ENCODE results near the gene NOX4. TPM values are rescaled to one million over a fixed set of nuclear protein-coding genes. Genes with fewer than 3 reads are reported as not detected.
"Not testable (repeated sequence)": the region's sequence is repeated elsewhere in the genome, so short reads cannot be mapped to it uniquely, and the experiment has no call there.

Gene NOX4
- total and polyA plus RNA-seq, 7 experiments from 2014 or later: not detected

- H3K27ac ChIP-seq (ENCODE audit: low read depth, low read length); CTCF ChIA-PET; H3K36me3 ChIP-seq (ENCODE audit: control insufficient read depth in 2 of 3, insufficient read depth in 3 of 3, low read length in 3 of 3); H3K27me3 Mint-ChIP-seq; H3K4me3 ChIP-seq (ENCODE audit: low read length); POLR2A ChIA-PET; H3K4me1 ChIP-seq (ENCODE audit: control insufficient read depth in 2 of 2, insufficient read depth in 2 of 2, low read length in 2 of 2); DNase-seq; H3K27me3 ChIP-seq (ENCODE audit: control insufficient read depth in 2 of 2, insufficient read depth in 2 of 2, low read length in 2 of 2); ATAC-seq; H3K27ac Mint-ChIP-seq; H3K4me1 Mint-ChIP-seq; H3K36me3 Mint-ChIP-seq; intact Hi-C loops (cut with micrococcal nuclease); H3K9me3 ChIP-seq (ENCODE audit: control insufficient read depth in 2 of 3, low read length in 3 of 3); H3K4me3 Mint-ChIP-seq: not testable (repeated sequence)
- H3K9me3 Mint-ChIP-seq: peaks cover 0 to 15% (median 1%) of the 10 kb centered on the region in 11 donors
These were observed 188.1 kb downstream of the NOX4 start for GRCh38 chr11:89303029-89303428.

GRCh38 chr11:89295023-89295422, 196.2 kb downstream of the NOX4 start:
- POLR2A ChIA-PET; H3K27ac ChIP-seq (ENCODE audit: low read depth, low read length); H3K36me3 Mint-ChIP-seq; H3K4me1 ChIP-seq (ENCODE audit: control insufficient read depth in 2 of 2, insufficient read depth in 2 of 2, low read length in 2 of 2); DNase-seq; H3K4me1 Mint-ChIP-seq; ATAC-seq; H3K27ac Mint-ChIP-seq; intact Hi-C loops (cut with micrococcal nuclease); H3K9me3 ChIP-seq (ENCODE audit: control insufficient read depth in 2 of 3, low read length in 3 of 3); H3K4me3 ChIP-seq (ENCODE audit: low read length); H3K36me3 ChIP-seq (ENCODE audit: control insufficient read depth in 2 of 3, insufficient read depth in 3 of 3, low read length in 3 of 3); H3K9me3 Mint-ChIP-seq; H3K4me3 Mint-ChIP-seq; H3K27me3 ChIP-seq (ENCODE audit: control insufficient read depth in 2 of 2, insufficient read depth in 2 of 2, low read length in 2 of 2); CTCF ChIA-PET: not testable (repeated sequence)
- peaks cover 0 to 13% (median 0%) of the 10 kb centered on the region in 5 donors for H3K27me3 Mint-ChIP-seq

- Mint-ChIP-seq H3K27me3 (peaks cover 0 to 13% (median 0%) of the 10 kb centered on the region in 5 donors), H3K4me1 (no peaks in the 10 kb centered on the region), H3K27ac (no peak overlapping the region), H3K4me3 (peak overlapping the region in 1 of 10 donors; percentile 34), H3K36me3 (no peaks in the 10 kb centered on the region), H3K9me3 (peaks cover 0 to 1% (median 0%) of the 10 kb centered on the region in 11 donors)
- Histone ChIP-seq H3K4me1 (ENCODE audit: control insufficient read depth in 2 of 2, insufficient read depth in 2 of 2, low read length in 2 of 2) (no peaks in the 10 kb centered on the region), H3K27me3 (ENCODE audit: control insufficient read depth in 2 of 2, insufficient read depth in 2 of 2, low read length in 2 of 2) (no peaks in the 10 kb centered on the region), H3K4me3 (ENCODE audit: low read length) (no peak overlapping the region), H3K36me3 (ENCODE audit: control insufficient read depth in 2 of 3, insufficient read depth in 3 of 3, low read length in 3 of 3) (no peaks in the 10 kb centered on the region), H3K27ac (ENCODE audit: low read depth, low read length) (no peak overlapping the region), H3K9me3 (ENCODE audit: control insufficient read depth in 2 of 3, low read length in 3 of 3) (no peaks in the 10 kb centered on the region)
- CTCF ChIA-PET: no interaction called here
- intact Hi-C loops (cut with micrococcal nuclease): no loop called here
- DNase-seq (no peak), ATAC-seq (no peak)
- POLR2A ChIA-PET: no interaction called here
These were observed 197.1 kb downstream of the NOX4 start for GRCh38 chr11:89293965-89294679.

GRCh38 chr11:89288004-89288403, 203.2 kb downstream of the NOX4 start:
- H3K4me1 ChIP-seq (ENCODE audit: control insufficient read depth in 2 of 2, insufficient read depth in 2 of 2, low read length in 2 of 2); H3K9me3 Mint-ChIP-seq; H3K36me3 ChIP-seq (ENCODE audit: control insufficient read depth in 2 of 3, insufficient read depth in 3 of 3, low read length in 3 of 3); DNase-seq; H3K4me3 ChIP-seq (ENCODE audit: low read length); intact Hi-C loops (cut with micrococcal nuclease); H3K27ac Mint-ChIP-seq; H3K9me3 ChIP-seq (ENCODE audit: control insufficient read depth in 2 of 3, low read length in 3 of 3); H3K27ac ChIP-seq (ENCODE audit: low read depth, low read length); ATAC-seq; CTCF ChIA-PET; H3K27me3 Mint-ChIP-seq; POLR2A ChIA-PET; H3K27me3 ChIP-seq (ENCODE audit: control insufficient read depth in 2 of 2, insufficient read depth in 2 of 2, low read length in 2 of 2); H3K4me3 Mint-ChIP-seq; H3K36me3 Mint-ChIP-seq: not testable (repeated sequence)
- H3K4me1 Mint-ChIP-seq: peaks cover 3 to 24% (median 22%) of the 10 kb centered on the region in 7 donors

- H3K4me3 ChIP-seq (ENCODE audit: low read length); H3K36me3 ChIP-seq (ENCODE audit: control insufficient read depth in 2 of 3, insufficient read depth in 3 of 3, low read length in 3 of 3); H3K27me3 ChIP-seq (ENCODE audit: control insufficient read depth in 2 of 2, insufficient read depth in 2 of 2, low read length in 2 of 2); H3K27me3 Mint-ChIP-seq; H3K9me3 Mint-ChIP-seq; intact Hi-C loops (cut with micrococcal nuclease); POLR2A ChIA-PET; ATAC-seq; H3K9me3 ChIP-seq (ENCODE audit: control insufficient read depth in 2 of 3, low read length in 3 of 3); H3K4me1 ChIP-seq (ENCODE audit: control insufficient read depth in 2 of 2, insufficient read depth in 2 of 2, low read length in 2 of 2); H3K27ac ChIP-seq (ENCODE audit: low read depth, low read length); H3K36me3 Mint-ChIP-seq; CTCF ChIA-PET: not testable (repeated sequence)
- Mint-ChIP-seq H3K4me3 (peak overlapping the region in 6 of 10 donors; percentile 1 to 60 (median 56)), H3K27ac (peak overlapping the region in 6 of 9 donors; percentile 7 to 42 (median 24)), H3K4me1 (peaks cover 3 to 24% (median 22%) of the 10 kb centered on the region in 7 donors)
- DNase-seq: peak in 4 of 9 donors; percentile 8 to 23 (median 13)
These were observed 204.6 kb downstream of the NOX4 start for GRCh38 chr11:89286601-89287000.

GRCh38 chr11:89281032-89281677, 210.0 kb downstream of the NOX4 start:
- H3K36me3 Mint-ChIP-seq; DNase-seq; H3K27ac ChIP-seq (ENCODE audit: low read depth, low read length); H3K27ac Mint-ChIP-seq; H3K4me1 Mint-ChIP-seq; ATAC-seq; H3K4me3 Mint-ChIP-seq; H3K4me1 ChIP-seq (ENCODE audit: control insufficient read depth in 2 of 2, insufficient read depth in 2 of 2, low read length in 2 of 2); H3K36me3 ChIP-seq (ENCODE audit: control insufficient read depth in 2 of 3, insufficient read depth in 3 of 3, low read length in 3 of 3); H3K9me3 ChIP-seq (ENCODE audit: control insufficient read depth in 2 of 3, low read length in 3 of 3); H3K27me3 ChIP-seq (ENCODE audit: control insufficient read depth in 2 of 2, insufficient read depth in 2 of 2, low read length in 2 of 2); intact Hi-C loops (cut with micrococcal nuclease); POLR2A ChIA-PET; H3K9me3 Mint-ChIP-seq; H3K4me3 ChIP-seq (ENCODE audit: low read length); H3K27me3 Mint-ChIP-seq: not testable (repeated sequence)
- CTCF ChIA-PET: interaction anchor here (0.6 kb wide), 1 partner anchor 1717 kb away, joined by 3 read pairs; no protein-coding TSS in a partner anchor

- Mint-ChIP-seq H3K4me1 (peaks cover 0 to 14% (median 0%) of the 10 kb centered on the region in 7 donors), H3K27ac (no peak overlapping the region), H3K27me3 (no peaks in the 10 kb centered on the region), H3K36me3 (peaks cover 0 to 5% (median 0%) of the 10 kb centered on the region in 5 donors), H3K4me3 (no peak overlapping the region), H3K9me3 (peaks cover 0 to 5% (median 0%) of the 10 kb centered on the region in 11 donors)
- no peak for ATAC-seq
- H3K27me3 ChIP-seq (ENCODE audit: control insufficient read depth in 2 of 2, insufficient read depth in 2 of 2, low read length in 2 of 2): no peaks in the 10 kb centered on the region
- DNase-seq: no peak
- H3K9me3 ChIP-seq (ENCODE audit: control insufficient read depth in 2 of 3, low read length in 3 of 3): no peaks in the 10 kb centered on the region
- no peaks in the 10 kb centered on the region for H3K36me3 ChIP-seq (ENCODE audit: control insufficient read depth in 2 of 3, insufficient read depth in 3 of 3, low read length in 3 of 3)
- intact Hi-C loops (cut with micrococcal nuclease): no loop called here
- POLR2A ChIA-PET: no interaction called here
- H3K4me3 ChIP-seq (ENCODE audit: low read length): no peak overlapping the region
- CTCF ChIA-PET: interaction anchor here (0.6 kb wide), 1 partner anchor 483 kb away, joined by 3 read pairs; no protein-coding TSS in a partner anchor
- no peaks in the 10 kb centered on the region for H3K4me1 ChIP-seq (ENCODE audit: control insufficient read depth in 2 of 2, insufficient read depth in 2 of 2, low read length in 2 of 2)
- no peak overlapping the region for H3K27ac ChIP-seq (ENCODE audit: low read depth, low read length)
These were observed 212.0 kb downstream of the NOX4 start for GRCh38 chr11:89279176-89279575.

All from naive thymus-derived CD4-positive, alpha-beta T cell (primary cell).